GM12865 (cell line): ENCODE measurements around the gene SCARB2.

Experiments used
- DNase-seq: peaks from one replicate; pipeline ENCODE4 v3.0.0; 2010; ENCODE audit warnings: low read depth
- H3K4me3 ChIP-seq: 2 replicates; pipeline ENCODE4 v1.5.1; 2011; ENCODE audit warnings: mild to moderate bottlenecking, low read depth, low read length, control low read depth
- TF ChIP-seq, protein P1 (sequence below): IDR thresholded peaks from 2 replicates; pipeline ENCODE4 v1.5.1; 2011; ENCODE audit warnings: low read length, control low read depth, low read depth, inconsistent platforms; ENCODE audit not compliant: insufficient read depth; ENCODE audit errors: missing control alignments

The SCARB2 gene

DNA sequence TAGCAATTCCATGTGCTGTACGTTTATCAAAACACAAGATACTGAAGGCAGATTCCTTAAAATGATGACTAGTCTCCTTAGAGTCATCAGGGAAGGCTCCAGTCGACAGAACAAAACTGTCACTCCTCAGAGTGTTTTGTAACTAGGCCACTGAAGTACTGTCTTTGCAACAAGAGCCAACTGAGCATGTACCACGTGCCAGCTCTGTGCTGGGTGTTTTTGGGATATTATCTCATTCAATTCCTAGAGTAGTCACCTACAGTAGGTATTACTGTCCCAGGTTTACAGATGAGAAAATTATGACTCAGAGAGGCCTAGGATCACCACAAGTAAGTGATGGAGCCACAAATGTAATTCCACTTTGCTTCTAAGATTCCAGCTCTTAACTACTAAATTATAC lies 47.1 kb downstream of the SCARB2 start:
- TF ChIP-seq, protein P1, sequence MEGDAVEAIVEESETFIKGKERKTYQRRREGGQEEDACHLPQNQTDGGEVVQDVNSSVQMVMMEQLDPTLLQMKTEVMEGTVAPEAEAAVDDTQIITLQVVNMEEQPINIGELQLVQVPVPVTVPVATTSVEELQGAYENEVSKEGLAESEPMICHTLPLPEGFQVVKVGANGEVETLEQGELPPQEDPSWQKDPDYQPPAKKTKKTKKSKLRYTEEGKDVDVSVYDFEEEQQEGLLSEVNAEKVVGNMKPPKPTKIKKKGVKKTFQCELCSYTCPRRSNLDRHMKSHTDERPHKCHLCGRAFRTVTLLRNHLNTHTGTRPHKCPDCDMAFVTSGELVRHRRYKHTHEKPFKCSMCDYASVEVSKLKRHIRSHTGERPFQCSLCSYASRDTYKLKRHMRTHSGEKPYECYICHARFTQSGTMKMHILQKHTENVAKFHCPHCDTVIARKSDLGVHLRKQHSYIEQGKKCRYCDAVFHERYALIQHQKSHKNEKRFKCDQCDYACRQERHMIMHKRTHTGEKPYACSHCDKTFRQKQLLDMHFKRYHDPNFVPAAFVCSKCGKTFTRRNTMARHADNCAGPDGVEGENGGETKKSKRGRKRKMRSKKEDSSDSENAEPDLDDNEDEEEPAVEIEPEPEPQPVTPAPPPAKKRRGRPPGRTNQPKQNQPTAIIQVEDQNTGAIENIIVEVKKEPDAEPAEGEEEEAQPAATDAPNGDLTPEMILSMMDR, result no peak
- H3K4me3 ChIP-seq, result no peak overlapping the region
- no peak for DNase-seq

DNA sequence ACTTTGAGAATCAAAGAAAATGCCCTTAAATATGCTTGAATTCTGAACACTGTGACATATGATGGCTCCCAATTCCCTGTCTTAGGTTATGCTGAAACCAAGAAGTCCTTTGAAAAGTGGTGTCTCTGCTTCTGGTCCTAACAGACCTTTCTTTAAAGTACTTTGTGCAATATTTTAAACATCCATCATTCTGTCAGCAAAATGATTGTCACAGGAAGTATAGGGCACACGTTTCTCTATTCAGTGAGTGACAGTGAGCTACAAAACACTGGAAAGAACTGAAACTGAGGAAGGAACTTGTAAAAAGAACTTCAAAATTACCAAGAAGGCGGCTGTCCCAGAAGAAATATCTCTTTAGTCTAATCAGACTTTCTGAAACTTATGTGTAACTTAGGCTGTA lies 53.3 kb downstream of the SCARB2 start:
- no peak for DNase-seq
- TF ChIP-seq, protein P1, result no peak

DNA sequence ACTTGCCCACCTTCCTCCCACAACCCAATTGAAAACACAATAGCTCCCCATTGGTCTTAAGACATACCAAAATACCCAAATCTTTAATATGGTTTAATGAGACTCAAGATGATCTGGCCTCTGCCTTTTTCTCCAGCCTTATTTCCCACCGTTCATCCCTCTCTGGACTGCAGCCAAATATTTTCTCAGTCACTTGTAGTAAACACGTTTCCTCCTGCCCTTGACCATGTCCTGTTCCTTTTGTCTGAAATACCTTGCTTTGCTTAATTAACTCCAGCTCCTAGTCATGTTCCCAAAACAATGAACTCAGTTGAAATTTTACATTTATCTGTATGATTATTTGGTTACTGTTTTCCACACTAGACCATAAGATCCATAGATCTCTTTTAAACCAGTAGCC lies 57.0 kb downstream of the SCARB2 start:
- DNase-seq, result no peak
- TF ChIP-seq, protein P1, result no peak
- no peak overlapping the region for H3K4me3 ChIP-seq

More for the DNA sequence above, 53.3 kb downstream of the SCARB2 start:
- H3K4me3 ChIP-seq, result no peak overlapping the region

DNA sequence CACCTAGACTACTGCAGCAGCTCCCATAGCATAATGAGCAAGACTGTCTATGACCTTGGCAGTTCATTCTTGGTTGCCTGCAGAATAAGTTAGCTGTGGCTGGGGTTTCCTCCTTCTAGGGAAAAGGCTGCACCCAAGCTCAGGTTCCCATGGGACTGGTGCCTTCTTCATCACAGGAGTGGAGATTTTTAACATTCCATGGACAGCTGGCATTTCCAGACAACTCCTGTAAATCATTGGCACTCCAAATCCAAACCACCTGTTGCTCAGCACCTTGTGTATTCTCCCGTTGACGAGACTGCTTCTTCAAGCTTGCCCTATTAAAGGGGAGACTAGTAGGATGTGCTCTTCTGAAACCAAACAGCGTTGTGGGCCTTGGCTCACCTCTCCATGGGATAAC lies 57.6 kb downstream of the SCARB2 start:
- no peak overlapping the region for H3K4me3 ChIP-seq
- DNase-seq, result no peak
- TF ChIP-seq, protein P1, result no peak

DNA sequence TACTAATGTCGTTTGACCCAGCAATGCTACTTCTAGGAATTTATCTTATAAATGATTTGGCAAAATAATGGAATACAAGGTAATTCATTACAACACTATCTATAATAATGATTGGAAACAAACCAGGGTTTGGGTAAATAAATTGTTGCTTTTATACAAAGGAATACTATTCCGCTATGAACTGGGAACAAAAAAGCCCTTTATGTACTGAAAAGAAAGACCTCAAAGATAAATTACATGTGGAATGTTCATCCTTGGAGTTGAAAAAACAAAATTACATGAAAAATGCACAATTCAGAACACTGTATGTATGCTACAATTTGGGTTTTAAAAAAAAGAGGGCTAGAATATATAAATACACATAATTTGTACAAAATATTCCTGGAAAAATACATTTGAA lies 60.3 kb downstream of the SCARB2 start:
- no peak for DNase-seq
- no peak overlapping the region for H3K4me3 ChIP-seq
- TF ChIP-seq, protein P1, result no peak

DNA sequence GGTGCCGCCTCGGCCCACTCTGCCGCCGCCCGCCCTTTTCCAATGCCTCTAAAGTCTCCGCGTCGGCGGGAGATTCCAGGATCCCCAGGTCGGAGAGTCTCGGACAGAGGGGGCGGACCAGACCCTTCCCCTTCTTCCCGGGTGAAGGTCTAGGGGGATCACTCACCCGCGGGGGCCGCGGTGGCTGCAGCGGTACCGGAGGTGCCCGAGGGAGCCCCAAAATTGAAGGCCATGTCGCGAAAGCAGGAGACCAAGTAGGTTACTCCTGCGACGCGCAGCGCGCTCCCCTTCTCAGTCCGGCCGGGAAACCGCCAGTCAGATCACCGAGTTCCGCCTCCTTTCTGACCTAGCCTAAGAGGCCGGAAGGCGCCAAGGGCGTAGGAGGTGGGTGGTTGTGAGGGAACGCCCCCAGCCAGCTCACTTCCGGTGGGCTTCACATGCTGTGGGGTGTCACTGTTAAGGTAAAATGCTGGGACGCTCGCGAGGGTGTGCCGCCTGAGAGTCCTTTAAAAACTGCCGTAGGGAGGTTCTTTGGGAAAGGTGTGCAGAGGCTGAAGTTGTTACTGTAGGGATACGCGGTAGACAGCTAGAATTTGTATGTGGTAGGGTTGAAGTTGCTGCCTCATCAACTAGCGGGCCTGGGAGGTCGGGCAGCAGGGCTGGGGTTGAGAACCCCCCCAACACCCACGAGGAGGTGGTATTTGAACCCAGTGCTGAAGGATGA lies 65.3 kb downstream of the SCARB2 start, which contains the start of gene NUP54:
NUP54 (minus strand) TSS at position 256 of the 724 bp plus-strand sequence; CDS start at position 233, 23 bp downstream.
- DNase-seq, result peak; percentile 97
- H3K4me3 ChIP-seq, result peak within 1 kb of the TSS; percentile 82
- TF ChIP-seq, protein P1, result no peak
